MM.1S (cell line): Measurements from ENCODE around the gene MEIOSIN.

Experiments used
- DNase-seq: peaks from one replicate; pipeline ENCODE4 v3.0.0-alpha.2; 2015
- H2AFZ ChIP-seq: fragments of 300-600 bp; sonication (generic); 2 replicates; pipeline ENCODE4 v1.6.0; 2016; ENCODE audit warnings: antibody characterized with exemption, low read length
- H3F3A ChIP-seq: fragments of 300-600 bp; sonication (generic); 2 replicates; pipeline ENCODE4 v1.6.1; 2016; ENCODE audit warnings: mild to moderate bottlenecking, antibody characterized with exemption, low read length, moderate library complexity, mixed read lengths; ENCODE audit not compliant: insufficient read depth
- H3K27ac ChIP-seq: fragments of 300-600 bp; sonication (generic); 2 replicates; pipeline ENCODE4 v1.5.1; 2016; ENCODE audit warnings: mild to moderate bottlenecking, low read length
- H3K27me3 ChIP-seq: fragments of 300-600 bp; sonication (generic); replicated peaks from 2 replicates; pipeline ENCODE4 v1.6.0; 2016; ENCODE audit warnings: low read length; ENCODE audit not compliant: insufficient read depth
- H3K36me3 ChIP-seq: fragments of 300-600 bp; sonication (generic); replicated peaks from 2 replicates; pipeline ENCODE4 v1.6.1; 2016; ENCODE audit warnings: mild to moderate bottlenecking, low read length, mixed read lengths; ENCODE audit not compliant: insufficient read depth
- H3K4me1 ChIP-seq: fragments of 300-600 bp; sonication (generic); 2 replicates; pipeline ENCODE4 v1.6.1; 2016; ENCODE audit warnings: low read length, mixed read lengths
- H3K4me2 ChIP-seq: fragments of 300-600 bp; sonication (generic); 2 replicates; pipeline ENCODE4 v1.6.0; 2016; ENCODE audit warnings: low read depth, low read length
- H3K4me3 ChIP-seq: fragments of 300-600 bp; sonication (generic); 2 replicates; pipeline ENCODE4 v1.5.1; 2016; ENCODE audit warnings: low read length, mixed read lengths
- H3K79me2 ChIP-seq: fragments of 300-600 bp; sonication (generic); 2 replicates; pipeline ENCODE4 v1.6.1; 2016; ENCODE audit warnings: mixed run types, low read length, mixed read lengths
- H3K9ac ChIP-seq: fragments of 300-600 bp; sonication (generic); 2 replicates; pipeline ENCODE4 v1.6.1; 2016; ENCODE audit warnings: low read length, mixed read lengths
- H3K9me2 ChIP-seq: fragments of 300-600 bp; sonication (generic); replicated peaks from 2 replicates; pipeline ENCODE4 v1.6.1; 2016; ENCODE audit warnings: mild to moderate bottlenecking, low read length, mixed read lengths; ENCODE audit not compliant: insufficient read depth
- H3K9me3 ChIP-seq: fragments of 300-600 bp; sonication (generic); replicated peaks from 2 replicates; pipeline ENCODE4 v1.6.1; 2016; ENCODE audit warnings: mild to moderate bottlenecking, low read length, mixed read lengths; ENCODE audit not compliant: insufficient read depth
- H4K20me1 ChIP-seq: fragments of 300-600 bp; sonication (generic); 2 replicates; pipeline ENCODE4 v1.6.1; 2016; ENCODE audit warnings: mild to moderate bottlenecking, low read length, moderate library complexity, mixed read lengths; ENCODE audit not compliant: insufficient read depth
- EZH2 ChIP-seq: fragments of 300-600 bp; sonication (generic); optimal IDR thresholded peaks from 2 replicates; pipeline ENCODE3; 2017; ENCODE audit warnings: low read depth, mild to moderate bottlenecking, antibody characterized with exemption, low read length, mixed read lengths
- EZH2phosphoT487 ChIP-seq: fragments of 300-600 bp; sonication (generic); IDR thresholded peaks from 2 replicates; pipeline ENCODE4 v1.6.1; 2018; ENCODE audit warnings: antibody characterized with exemption, low read length
- TF ChIP-seq, protein P1 (sequence below): fragments of 300-600 bp; sonication (generic); IDR thresholded peaks from 2 replicates; pipeline ENCODE4 v1.5.1; 2016; ENCODE audit warnings: antibody characterized with exemption, low read length, mixed read lengths

The MEIOSIN gene

DNA sequence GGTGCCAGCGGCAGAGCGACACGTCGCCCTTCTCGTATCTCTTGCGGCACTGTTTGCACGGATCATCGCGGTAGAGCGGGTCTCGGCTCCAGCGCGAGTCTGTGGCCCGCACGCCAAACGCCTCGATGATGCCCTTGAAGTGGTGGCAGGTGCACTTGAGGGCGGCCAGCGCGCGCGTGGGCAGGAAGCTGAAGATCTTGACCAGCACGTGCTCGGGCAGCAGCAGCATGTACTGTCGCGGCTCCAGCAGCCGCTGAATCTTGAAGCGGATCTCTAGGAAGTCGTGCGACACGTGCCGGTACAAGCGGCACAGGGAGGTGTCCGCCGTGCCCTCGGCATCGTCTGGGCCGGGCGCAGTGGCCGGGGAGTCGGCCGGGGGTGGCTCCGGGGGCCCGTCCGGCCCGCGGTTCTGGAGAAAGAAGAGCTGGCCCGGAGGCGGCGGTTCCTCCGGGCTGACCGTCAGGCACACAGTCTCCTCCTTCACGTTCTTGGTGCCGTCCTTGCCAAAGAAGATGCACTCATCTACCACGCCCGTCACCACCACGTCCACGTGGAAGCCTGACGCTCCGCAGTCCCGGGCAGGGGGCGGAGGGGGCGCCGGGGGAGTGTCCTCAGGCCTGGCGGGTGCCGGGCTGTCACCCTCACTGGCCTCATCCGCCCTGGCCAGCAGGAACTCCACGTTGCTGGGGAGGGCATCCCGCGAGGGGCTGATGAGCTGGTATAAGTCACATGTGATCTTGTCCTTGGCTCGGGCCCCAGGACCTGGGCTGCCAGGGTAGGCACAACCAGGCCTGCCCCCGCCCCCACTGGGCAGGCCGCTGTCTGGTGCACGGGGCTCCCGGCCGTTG, 21.2 kb upstream of the MEIOSIN start:
- Histone ChIP-seq H4K20me1 (no peaks in the 10 kb centered on the region), H3K36me3 (no peaks in the 10 kb centered on the region), H3K4me2 (no peak overlapping the region), H3K79me2 (peaks cover 71% of the 10 kb centered on the region), H3K27me3 (no peaks in the 10 kb centered on the region), H3K4me3 (no peak overlapping the region), H3K9me2 (no peaks in the 10 kb centered on the region), H3K9me3 (no peaks in the 10 kb centered on the region), H3F3A (peaks cover 18% of the 10 kb centered on the region), H2AFZ (no peak overlapping the region), H3K9ac (no peak overlapping the region), H3K4me1 (peaks cover 7% of the 10 kb centered on the region), H3K27ac (no peak overlapping the region)
- DNase-seq: no peak
- TF ChIP-seq, protein P1, sequence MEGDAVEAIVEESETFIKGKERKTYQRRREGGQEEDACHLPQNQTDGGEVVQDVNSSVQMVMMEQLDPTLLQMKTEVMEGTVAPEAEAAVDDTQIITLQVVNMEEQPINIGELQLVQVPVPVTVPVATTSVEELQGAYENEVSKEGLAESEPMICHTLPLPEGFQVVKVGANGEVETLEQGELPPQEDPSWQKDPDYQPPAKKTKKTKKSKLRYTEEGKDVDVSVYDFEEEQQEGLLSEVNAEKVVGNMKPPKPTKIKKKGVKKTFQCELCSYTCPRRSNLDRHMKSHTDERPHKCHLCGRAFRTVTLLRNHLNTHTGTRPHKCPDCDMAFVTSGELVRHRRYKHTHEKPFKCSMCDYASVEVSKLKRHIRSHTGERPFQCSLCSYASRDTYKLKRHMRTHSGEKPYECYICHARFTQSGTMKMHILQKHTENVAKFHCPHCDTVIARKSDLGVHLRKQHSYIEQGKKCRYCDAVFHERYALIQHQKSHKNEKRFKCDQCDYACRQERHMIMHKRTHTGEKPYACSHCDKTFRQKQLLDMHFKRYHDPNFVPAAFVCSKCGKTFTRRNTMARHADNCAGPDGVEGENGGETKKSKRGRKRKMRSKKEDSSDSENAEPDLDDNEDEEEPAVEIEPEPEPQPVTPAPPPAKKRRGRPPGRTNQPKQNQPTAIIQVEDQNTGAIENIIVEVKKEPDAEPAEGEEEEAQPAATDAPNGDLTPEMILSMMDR: no peak
- no peak for TF ChIP-seq EZH2phosphoT487
- TF ChIP-seq EZH2: no peak

DNA sequence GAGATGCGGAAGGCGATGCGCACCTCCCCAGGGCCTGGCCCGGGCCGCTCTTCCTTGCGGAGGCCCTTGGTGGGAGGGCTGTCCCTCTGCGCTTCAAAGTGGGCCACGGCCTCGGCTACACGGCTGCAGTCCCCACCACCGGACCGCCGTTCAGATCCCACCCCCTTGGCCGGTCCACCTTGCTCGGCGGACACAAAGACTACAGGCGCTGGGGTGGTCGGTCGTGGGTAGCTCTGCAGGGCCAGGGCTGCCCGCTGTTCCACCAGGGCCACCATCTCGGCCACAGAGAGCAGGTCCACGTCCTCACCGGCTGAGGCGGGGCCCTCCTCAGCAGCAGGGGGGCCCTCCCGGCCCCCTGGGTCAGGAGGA, 20.6 kb upstream of the MEIOSIN start:
- H3K36me3 ChIP-seq: no peaks in the 10 kb centered on the region

DNA sequence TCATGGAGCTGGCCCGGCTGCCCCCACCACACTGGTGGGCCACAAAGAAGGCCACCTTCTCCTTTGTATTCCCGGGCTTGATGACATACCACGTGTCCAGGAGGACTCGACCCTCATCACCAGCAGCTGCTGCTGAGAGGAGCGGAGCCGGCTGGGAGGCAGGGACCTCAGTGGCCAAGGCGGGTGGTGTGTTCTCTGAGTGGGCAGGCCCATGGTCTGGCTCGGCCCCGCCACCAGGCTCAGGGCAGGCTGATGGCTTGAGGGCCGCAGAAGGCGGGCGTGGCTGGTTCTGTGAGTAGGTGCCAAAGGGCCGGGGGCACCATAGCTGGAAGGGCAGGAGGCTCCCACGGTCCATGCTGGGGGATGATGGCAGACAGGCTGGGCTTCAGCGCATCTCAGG, 20.1 kb upstream of the MEIOSIN start:
- Histone ChIP-seq H3F3A (peaks cover 13% of the 10 kb centered on the region; the same call in 1 of the 2 replicates), H2AFZ (no peak overlapping the region), H3K4me2 (no peak overlapping the region), H3K27me3 (no peaks in the 10 kb centered on the region), H4K20me1 (no peaks in the 10 kb centered on the region), H3K9ac (no peak overlapping the region), H3K4me1 (peaks cover 9% of the 10 kb centered on the region), H3K79me2 (peaks cover 73% of the 10 kb centered on the region), H3K9me3 (no peaks in the 10 kb centered on the region), H3K9me2 (no peaks in the 10 kb centered on the region), H3K36me3 (no peaks in the 10 kb centered on the region), H3K4me3 (no peak overlapping the region), H3K27ac (no peak overlapping the region)
- no peak for DNase-seq
- TF ChIP-seq EZH2phosphoT487: no peak
- TF ChIP-seq, protein P1: no peak
- no peak for TF ChIP-seq EZH2

More for the DNA sequence above, 20.6 kb upstream of the MEIOSIN start:
- H3K79me2 ChIP-seq: peaks cover 71% of the 10 kb centered on the region
- H3K9me2 ChIP-seq: no peaks in the 10 kb centered on the region
- no peak overlapping the region for H3K9ac ChIP-seq
- no peak for DNase-seq
- H3K4me3 ChIP-seq: no peak overlapping the region
- TF ChIP-seq, protein P1: no peak
- no peak for TF ChIP-seq EZH2phosphoT487
- TF ChIP-seq EZH2: no peak
- no peak overlapping the region for H3K27ac ChIP-seq
- H3K27me3 ChIP-seq: no peaks in the 10 kb centered on the region
- H2AFZ ChIP-seq: no peak overlapping the region
- H3K4me1 ChIP-seq: peaks cover 7% of the 10 kb centered on the region
- no peaks in the 10 kb centered on the region for H3K9me3 ChIP-seq
- no peaks in the 10 kb centered on the region for H4K20me1 ChIP-seq
- peaks cover 11% of the 10 kb centered on the region for H3F3A ChIP-seq
- no peak overlapping the region for H3K4me2 ChIP-seq
